Putamen (tissue), 1 donor: Measurements from ENCODE around the gene GRM4.

Source experiments
- DNase-seq: peaks from one replicate; pipeline ENCODE4 v3.0.0-alpha.2; 2016; ENCODE audit warnings: low spot score

GRM4 gene

GRCh38 chr6:33993653-33994471, 152.0 kb downstream of the GRM4 start:
- no peak for DNase-seq

DNA sequence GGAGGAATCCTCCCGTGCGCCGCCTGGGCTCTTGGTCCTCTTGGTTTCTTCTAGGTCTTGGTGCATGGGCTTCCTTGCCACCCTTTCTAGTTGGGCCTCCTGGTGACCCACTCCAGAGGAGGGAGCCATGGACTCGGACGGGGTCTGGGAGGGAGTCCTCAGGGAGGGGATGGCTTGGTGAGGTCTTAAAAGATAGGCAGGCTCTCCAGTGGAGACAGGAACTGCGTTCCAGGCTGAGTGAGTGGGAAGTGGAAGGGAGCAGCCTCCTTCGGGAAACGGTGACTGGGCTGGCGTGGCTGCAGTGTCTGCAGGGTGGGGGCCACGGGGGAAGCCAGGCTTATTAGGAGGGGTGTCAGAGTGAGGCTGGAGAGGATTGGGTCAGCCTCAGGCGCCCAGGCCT, 152.8 kb downstream of the GRM4 start:
- DNase-seq = no peak

DNA sequence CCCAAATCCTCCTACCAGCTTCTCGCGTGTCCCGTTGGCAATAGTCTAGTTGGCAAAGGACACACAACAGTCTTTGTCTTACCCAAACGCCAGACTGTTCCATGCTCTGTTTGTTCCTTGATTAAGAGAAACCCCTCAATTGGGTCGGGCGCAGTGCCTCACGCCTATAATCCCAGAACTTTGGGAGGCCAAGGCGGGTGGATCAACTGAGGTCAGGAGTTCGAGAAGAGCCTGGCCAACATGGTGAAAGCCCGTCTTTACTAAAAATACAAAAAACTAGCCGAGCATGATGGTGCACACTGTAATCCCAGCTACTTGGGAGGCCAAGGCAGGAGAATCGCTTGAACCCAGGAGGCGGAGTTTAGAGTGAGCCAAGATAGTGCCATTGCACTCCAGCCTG, 153.7 kb downstream of the GRM4 start:
- DNase-seq = no peak

GRCh38 chr6:33991610-33992009, 154.3 kb downstream of the GRM4 start:
- DNase-seq = no peak

GRCh38 chr6:33990061-33990541, 155.8 kb downstream of the GRM4 start:
- DNase-seq = no peak

DNA sequence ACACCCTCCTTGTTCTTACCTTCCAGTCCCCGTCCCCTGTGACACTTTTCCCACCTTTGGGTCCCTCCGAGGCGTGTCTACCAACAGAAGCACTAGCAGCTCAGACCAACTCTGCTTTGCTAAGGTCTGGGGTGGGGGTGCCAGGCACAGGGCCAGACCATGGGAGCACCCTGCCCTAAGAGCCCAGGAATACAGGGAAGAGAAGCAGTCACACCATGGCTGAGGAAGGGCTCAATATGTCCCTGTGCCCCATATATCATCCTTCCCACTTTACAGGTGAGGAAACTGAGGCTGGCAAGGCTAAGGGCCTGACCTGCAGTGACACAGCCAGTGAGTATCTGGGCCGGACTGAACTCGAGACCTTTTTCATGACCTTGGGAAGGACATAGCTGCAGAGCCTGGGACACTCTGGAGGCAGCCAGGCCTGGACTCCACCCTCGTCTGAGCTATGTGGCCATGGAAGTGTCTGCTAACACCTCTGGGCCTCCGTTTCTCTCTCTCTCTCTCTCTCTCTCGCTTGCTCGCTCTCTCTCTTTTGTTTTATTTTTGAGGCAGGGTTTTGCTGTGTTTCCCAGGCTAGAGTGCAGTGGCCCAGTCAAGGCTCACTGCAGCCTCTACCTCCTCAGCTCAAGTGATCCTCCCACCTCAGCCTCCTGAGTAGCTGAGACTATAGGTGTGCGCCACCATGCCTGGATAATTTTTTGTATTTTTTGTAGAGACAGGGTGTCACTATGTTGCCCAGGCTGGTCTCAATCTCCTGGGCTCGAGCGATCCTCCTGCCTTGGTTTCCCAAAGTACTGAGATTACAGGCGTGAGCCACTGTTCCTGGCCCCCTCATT, 156.7 kb downstream of the GRM4 start:
- no peak for DNase-seq

DNA sequence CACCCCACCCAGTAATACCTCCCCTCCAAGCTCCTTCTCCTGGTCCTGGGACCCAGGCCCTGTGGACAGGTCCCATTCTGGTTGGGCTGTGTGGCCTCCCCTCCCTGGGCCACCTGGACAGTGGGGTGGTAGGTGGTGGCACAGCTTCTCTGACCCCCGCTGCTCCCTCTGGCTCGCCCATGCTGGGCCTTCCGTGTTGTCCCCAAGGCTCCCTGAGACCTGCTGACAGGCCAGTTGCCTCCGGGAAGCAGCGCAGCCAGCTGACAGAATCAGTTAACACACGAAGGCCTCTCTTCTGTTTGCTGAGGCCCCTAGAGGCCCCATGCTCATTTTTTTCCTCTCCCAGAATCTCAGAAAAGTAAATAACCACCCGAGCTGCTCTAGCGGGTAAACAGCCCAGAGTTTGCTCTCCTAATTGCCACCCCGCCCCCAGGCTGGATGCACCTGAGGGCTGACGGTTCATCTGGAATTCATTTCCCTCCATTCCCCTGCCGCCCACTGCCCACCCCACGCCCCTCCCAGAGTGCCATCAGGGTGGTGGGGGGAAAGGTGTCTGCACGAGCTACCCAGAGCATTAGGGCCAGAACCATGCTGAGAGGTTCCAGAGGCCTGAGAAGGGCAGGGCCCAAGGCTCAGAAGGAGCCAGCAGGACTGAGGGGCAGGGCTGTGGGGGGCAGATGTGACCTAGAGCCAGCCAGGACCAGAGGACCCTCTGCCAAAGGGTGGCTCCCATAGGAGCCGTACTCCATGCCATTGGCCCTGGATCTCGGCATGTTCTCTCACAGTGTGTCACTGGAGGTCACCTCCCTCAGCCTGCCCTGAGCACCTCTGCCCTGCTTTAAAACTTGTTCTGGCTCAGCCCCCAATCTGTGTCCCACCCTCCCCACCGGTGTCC, 157.5 kb downstream of the GRM4 start:
- DNase-seq = no peak

- no peak for DNase-seq
Measured at GRCh38 chr6:33987531-33988021, 158.3 kb downstream of the GRM4 start.

DNA sequence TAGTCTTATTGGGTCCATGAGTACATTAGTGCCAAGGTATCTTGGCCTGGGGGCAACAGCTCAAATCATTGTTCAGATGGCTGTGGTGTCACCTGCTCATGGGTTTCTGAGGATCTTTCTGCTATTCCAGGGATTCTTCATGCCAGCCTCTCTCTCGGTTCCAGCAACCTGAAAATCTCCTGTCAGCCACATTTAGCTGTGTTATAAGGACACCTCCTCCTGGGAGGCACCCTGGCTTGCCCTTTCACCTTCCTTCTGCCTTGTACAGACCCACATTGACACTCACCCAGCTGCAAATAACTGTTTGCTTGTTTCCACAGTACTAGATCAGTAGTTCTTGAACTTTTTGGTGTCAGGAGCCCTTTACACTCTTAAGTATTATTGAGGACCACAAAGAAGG, 159.9 kb downstream of the GRM4 start:
- no peak for DNase-seq

DNA sequence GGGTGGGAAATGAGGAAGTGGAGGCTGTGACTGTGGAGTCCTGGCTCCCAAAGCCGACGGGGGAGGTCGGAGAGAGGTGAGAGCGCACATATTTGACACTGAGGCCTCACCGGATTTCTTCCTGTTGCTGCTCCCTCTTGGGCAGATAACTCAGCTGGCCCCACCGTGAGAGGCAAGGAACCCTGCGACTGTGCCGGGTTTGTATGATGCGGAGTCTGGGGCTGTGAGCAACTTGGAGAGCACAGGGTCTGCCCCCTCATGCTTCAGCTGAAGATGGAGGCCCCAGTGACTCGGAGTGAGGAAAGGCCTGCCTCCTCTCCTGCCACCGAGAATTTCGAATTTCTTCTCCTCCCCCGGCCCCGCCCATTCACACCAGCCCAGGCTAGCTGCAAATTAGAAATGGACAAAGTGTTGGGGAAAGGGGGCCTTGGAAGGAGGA, 160.6 kb downstream of the GRM4 start:
- DNase-seq = no peak

- no peak for DNase-seq
Measured at GRCh38 chr6:33984466-33985312, 161.2 kb downstream of the GRM4 start.

DNA sequence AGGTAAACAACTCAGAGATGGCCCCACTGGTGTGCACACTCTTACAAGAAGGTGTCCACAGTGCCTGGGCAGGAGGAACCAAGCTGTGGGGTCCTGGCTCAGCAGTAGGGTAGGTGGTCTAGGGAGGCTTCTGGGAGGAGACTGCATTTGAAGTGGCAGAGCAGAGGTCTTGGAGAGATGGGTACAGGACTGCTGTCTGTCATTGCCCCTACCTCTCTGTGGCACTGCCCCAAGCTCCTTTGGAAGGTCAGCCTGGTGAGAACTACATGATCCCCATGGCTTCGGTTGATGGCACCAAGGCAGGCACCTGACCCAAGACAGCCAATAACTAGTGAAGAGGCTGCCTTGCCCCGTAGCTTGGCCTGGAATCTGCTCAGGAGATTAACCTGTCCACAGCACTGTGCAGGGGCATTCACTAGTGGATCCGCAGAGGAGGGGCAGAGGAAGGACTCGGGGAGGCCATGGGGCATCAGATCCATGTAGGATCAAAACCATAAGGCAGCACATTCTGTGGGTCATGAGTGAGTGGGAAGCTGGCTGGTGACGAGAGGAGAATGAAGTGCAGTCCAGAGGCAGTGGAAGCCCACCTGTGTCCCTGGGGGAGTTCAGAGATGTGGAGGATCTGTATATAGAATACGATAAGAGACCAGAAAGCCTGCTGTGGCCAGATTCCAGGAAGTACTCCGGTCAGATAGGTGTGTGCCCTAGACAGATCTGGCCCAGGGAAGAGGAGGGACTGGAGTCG, 162.0 kb downstream of the GRM4 start:
- no peak for DNase-seq

- DNase-seq = no peak
Measured at GRCh38 chr6:33983109-33983716, 162.7 kb downstream of the GRM4 start.

- DNase-seq = no peak
Measured at GRCh38 chr6:33981861-33982260, 164.0 kb downstream of the GRM4 start.

- DNase-seq = no peak
Measured at GRCh38 chr6:33981421-33981820, 164.5 kb downstream of the GRM4 start.

DNA sequence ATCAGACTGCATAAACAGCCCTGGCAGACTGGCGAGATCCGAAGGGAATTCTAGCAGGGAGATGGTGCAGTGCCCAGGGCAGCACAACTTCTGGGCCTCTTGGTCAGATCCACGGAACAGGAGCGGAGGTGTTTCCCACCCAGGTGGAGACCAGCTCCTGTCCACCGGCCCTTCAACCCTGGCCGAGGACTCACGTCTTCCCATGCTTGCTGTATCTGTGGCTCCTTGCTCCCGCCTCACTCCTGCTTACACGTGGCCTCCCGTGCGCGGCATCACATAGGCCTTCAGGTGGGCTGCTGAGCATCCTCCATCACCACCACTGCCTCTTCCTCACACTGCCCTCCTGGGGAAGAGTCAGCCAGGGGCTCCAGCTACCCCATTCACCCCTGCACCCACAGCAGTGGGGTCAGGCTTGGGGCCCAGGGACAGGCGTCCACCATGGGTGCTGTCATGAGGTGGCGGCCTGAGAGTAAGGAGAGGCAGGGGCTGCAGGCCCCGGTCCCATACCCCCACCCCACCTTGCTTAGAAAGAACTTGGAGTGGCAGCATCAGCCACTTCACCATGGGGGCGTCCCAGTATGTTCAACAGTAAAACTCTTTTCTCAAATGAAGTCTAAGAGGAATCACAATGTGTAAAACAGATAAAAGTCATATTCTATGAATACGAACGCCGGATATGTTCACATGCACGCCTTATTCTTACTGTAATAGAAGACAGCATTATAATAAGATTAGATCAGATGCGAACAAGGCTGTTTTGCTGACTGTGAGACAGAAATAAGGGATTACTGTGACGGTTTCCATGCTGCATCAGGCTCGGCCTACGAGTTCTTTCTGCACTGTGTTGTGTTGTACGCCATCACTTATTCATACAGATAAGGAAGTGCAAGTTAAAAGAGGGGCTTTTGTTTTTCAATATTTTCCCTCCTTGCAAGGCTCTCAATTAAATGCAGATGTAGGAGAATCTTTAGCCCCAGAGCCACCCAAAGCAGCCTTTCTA, 165.4 kb downstream of the GRM4 start:
- no peak for DNase-seq

DNA sequence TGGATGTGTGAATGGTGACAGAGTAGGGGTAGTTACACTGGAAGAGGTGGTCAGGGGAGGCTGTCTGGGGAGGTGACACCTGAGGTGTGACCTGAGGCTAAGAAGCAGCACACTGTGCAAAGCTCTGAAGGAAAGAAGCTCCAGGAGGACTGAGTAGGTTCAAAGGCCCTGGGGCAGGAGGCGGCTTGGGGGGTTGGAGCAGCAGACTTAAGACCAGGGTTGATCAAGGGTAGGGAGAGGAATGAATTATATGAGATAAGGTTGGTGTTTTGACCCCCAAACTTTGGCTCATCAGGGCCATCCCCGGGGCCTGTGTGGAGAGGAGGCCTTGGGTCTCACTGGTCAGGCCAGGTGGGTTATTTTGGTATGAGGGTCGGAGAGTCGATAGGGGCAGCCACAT, 166.1 kb downstream of the GRM4 start:
- DNase-seq = no peak

GRCh38 chr6:33978412-33979150, 167.3 kb downstream of the GRM4 start:
- no peak for DNase-seq
